Upper lobe of left lung (tissue), 4 donors: ENCODE measurements around the gene PTPRN2.

ENCODE experiments used
- CTCF ChIP-seq, 6 experiments: fragments of 450-650 bp in 4 of 6; fragments of 200-600 bp in 2 of 6; sonication (generic) in 2 of 6; IDR thresholded peaks; one replicate each; pipeline ENCODE4 v1.5.1; 2016 to 2019; ENCODE audit warnings: antibody characterized with exemption in 6 of 6
- EP300 ChIP-seq, 4 donors: sonication (generic); formaldehyde crosslinking; IDR thresholded peaks; one replicate each; pipeline ENCODE4 v1.5.1; 2017; ENCODE audit warnings: antibody characterized with exemption in 4 of 4, control low read depth in 2 of 4
- POLR2A ChIP-seq, 4 donors: fragments of 450-650 bp; IDR thresholded peaks; one replicate each; pipeline ENCODE4 v1.5.1; 2016 to 2017; ENCODE audit warnings: antibody characterized with exemption in 4 of 4, mild to moderate bottlenecking in 2 of 4

GRCh38 chr7:157652161-157652953, 935.3 kb downstream of the PTPRN2 start:
- TF ChIP-seq CTCF (IDR thresholded peaks at IDR 0.05), result no peak
- no peak for TF ChIP-seq POLR2A (IDR thresholded peaks at IDR 0.05)
- TF ChIP-seq EP300 (IDR thresholded peaks at IDR 0.05), result no peak
